Measurements from ENCODE around the gene ABCD3.

Gene ABCD3

DNA sequence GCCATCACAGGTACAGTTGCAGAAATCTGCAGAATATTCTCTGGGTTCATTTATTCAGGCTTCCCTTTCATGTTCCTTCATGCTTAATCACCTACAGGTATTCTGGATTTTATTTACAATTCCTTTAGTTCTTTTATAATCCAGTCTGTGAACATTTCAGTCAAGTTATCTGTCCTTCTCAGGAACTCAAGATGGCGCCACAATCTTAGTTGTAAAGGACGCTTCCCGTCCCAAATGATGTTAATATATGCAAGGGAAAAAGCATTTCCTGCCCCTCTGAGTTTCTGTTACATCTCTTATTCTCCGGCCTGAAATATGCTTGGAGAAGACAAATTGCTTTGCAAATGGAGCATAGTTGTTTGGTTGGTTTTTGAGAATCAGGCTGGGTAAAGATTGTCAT lies 104.1 kb downstream of the ABCD3 start:
- in situ Hi-C loops (cut with MboI; ENCODE audit: low sequenced_read_pairs): loop anchor here (5.0 kb wide), 1 partner anchor 280 kb away; no protein-coding TSS in a partner anchor

DNA sequence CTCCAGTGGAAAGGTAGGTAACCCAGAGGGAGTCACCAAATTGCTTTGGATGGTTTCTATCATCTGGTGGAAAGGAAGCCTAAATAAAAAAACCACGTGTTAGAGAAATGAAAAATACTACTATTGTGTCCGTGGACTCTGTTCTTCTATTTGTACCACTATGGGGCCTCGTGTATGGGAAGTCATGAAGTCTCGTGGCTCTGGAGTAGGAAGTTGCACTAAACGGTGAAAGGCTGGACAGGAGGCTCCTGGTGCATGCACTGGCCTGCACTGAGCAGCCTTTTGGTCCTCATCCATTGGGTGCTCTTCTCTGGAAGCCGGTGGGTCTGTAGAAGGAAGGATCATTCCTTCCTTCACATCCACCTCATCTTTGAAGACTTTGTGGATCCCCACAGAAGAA lies 106.3 kb downstream of the ABCD3 start:
- in situ Hi-C loops (cut with MboI; ENCODE audit: low sequenced_read_pairs): loop anchor here (5.0 kb wide), 1 partner anchor 278 kb away; no protein-coding TSS in a partner anchor

DNA sequence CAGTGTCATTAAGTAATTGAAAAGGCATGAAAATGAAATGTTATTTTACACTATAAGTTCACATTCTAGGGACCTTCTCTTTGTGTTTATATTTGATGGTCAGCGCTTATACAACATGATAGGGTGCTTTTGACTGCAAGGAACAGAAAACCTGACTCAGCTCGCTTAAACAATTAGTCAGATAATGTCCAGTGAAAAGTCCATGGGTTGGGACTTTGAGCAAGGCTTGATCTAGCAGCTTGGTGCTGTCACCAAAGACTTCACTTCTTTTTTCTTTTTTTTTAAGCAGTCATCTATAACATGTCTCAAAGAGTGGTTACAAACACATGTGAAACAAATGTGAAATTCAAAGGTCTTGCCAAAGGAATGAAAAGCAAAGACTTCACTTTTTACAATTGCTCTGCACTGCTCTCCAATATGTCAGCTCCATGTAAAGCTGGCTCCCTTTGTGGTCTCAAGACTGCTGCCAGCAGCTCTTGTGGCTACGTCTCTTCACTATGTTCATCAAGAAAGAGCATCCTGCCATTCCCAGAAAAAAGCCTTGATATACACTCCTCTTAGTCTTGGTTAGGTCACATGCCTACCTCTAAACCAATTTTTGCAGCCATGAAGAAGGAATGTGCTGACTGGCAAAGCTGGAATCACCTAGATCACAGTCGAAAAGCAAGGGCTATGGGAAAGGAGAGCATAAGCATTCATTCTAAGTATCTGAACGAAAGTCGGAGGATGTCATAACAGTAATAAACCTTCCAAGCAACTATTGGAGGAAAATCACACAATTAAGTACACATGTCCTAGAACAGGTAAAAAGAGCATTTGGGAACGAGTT lies 108.2 kb downstream of the ABCD3 start:
- in situ Hi-C loops (cut with MboI; ENCODE audit: low sequenced_read_pairs): no loop called here

DNA sequence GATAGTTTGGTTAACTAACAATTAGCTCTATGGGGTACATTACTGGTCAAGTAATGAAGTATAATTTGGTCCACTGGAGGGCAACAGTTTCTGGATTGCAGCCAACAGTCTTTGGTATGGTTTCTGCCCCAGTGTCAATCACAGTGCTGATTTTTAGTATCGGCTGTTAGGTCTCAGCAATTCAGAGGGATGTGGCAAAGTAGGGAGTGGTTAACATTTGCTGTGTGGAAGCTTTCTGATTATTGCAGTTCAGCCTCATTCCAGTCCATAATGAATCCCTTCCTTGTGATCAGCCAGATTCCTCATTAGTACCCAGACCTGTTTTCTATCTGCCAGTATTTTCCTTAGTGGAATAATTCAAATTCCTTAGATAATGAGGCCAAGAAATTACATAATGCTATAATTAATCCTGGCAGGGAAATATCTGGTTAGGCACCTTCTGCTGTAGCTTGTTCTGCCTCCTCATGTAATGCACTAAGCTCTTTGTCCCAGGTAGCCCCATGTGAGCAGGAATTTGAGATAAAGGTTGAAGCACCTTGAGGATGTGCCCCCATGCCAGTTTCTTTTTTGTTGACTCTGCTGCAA lies 109.3 kb downstream of the ABCD3 start:
- in situ Hi-C loops (cut with MboI; ENCODE audit: low sequenced_read_pairs): no loop called here

DNA sequence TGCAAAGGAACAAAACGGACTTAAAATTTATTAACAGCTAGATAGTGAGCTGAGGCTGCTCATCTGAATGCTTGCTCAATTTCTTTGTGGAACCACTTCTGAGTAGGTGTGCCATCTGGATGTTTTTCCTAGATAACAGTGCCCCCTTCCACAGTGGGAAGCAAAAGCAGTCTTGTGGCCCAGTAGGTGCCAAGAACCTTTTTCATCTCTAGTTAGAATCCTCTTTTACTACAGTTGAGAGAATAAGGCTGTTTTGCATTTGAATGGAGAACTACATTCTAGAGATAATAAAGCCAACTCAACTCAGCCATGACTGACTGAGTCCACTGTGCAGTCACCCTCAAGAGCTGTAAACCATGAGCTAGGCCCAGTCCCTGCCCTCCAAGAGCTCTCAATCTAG lies 110.1 kb downstream of the ABCD3 start:
- in situ Hi-C loops (cut with MboI; ENCODE audit: low sequenced_read_pairs): no loop called here

DNA sequence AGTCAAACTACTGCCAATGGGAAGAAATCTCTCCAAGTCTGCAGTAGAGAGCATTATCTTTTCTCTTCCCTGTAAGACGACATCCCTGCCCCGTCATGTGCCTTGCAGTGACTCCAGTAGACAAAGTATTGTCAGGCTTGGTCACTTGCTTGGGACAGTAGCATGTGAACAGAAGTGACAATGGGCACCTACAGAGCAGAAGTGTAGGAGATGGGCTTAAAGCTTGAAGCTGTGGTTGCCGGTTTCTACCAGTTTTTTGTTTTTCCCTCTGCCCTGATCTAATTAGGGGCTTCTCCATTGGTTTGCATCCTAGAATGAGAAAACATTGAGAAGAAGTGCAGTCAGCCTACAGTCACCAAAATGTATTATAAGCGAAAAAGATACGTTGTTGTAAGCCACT lies 110.6 kb downstream of the ABCD3 start:
- in situ Hi-C loops (cut with MboI; ENCODE audit: low sequenced_read_pairs): no loop called here

DNA sequence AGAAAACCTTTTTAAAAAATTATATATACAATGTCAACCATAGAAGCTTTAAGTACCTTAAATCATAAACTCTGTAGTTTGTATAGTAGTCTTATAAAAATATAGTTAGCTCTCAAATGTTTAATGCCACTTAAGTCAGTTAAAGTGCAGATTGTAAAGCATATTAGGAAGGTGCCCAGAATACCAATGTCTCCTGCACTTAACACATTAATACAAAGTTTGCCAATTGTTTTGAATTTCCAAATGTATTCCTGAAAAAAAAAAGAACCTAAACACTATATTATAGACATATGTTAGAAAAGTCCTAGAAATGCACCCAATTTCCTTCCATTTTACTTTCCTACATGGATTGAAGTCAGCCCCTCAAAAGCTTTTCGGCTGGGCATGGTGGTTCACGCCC lies 111.2 kb downstream of the ABCD3 start:
- in situ Hi-C loops (cut with MboI; ENCODE audit: low sequenced_read_pairs): no loop called here

DNA sequence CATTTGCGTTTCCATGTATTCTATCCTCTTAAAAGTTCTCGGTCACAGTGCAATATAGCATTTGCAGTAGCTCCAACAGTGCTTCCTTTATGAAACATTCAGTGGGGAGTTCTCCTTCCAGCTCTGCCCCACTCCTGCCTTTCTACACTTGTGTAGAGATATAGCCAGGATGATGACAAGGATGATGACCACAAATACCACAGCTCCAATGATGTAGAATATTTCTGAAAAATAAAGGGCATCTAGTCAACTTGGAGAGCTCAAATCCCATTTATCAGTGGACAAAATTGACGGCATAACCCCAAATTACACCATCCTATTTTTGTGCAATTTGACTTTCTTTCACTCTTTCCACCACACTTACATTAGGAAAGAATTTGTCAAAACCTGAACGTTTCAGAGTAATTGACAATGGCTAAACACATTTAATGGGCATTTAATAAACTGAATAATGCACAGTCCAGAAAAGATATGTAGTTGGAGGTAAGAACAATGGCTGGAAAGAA lies 112.2 kb downstream of the ABCD3 start:
- in situ Hi-C loops (cut with MboI; ENCODE audit: low sequenced_read_pairs): no loop called here

DNA sequence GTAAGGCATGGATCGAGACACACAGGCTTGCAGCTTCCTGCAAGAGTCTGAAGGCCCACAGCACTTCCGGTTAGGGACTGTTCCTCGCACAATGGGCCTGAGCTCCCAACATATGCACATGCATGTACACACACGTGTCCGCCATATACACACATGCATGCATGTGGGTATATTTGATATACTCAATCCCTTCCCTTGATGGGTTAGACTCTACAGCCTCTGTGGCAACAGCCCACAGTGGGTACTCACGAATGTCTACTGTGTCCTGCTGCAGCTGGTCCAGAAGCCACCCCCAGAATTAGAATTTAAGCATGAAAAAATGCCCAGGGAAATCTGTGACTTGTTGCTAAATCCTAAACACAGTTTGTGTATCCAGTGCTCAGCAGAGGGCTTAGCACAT lies 113.5 kb downstream of the ABCD3 start:
- in situ Hi-C loops (cut with MboI; ENCODE audit: low sequenced_read_pairs): no loop called here

DNA sequence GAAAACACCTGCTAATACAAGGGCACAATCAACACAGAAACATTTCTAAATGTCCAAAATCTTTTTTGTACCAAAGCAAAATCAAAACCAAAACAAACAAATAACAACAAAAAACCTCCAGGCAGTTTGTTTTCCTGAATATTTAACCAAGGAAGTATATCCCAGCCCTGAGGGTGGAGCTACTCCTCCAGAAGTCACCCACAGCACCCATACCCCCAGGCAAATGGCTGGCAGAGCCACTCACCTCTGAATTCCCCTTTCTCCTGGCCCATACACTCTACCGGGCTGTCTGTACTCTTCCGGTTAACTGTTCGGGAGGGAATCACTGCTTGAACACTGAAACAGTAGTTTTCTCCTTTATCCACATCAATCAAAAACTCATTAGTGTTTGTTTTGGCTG lies 113.9 kb downstream of the ABCD3 start:
- in situ Hi-C loops (cut with MboI; ENCODE audit: low sequenced_read_pairs): no loop called here

DNA sequence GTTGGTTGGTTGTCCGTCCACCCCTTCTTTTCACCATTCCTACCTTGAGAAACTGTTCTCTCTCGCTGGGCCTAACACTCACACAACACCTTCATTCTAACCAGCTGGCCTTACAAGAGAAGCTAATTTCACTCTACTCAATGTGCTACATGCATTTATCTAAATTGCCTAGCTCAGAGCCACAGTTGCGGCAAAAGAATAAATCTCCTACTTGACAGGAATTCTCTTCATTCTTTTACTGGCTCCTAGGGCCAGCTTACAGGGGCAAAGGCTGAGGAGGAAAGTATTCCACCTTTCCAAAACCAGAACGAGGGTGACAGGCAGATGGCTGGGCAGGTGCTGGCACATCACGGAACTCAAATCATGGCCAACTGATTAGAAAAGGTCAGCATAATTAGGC lies 116.9 kb downstream of the ABCD3 start:
- in situ Hi-C loops (cut with MboI; ENCODE audit: low sequenced_read_pairs): no loop called here

DNA sequence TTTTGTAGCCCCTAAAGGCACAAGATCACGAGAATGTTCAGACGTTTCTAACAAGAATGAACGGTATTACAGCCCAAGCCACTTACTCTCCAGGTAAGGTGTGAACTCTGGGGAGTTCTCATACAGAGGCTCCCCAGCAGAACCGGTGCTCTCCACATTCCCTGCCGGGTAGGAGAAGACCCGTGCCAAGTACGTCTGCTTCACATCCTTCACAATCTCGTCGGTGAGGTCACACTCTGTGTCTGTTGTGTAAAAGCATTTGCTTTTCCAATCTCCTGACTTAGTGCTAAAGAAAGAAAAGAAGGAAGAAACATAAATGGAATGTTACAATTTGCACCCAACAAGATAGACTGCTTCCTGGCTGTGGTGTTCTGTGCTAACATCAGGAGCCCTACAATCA lies 117.7 kb downstream of the ABCD3 start:
- in situ Hi-C loops (cut with MboI; ENCODE audit: low sequenced_read_pairs): no loop called here

DNA sequence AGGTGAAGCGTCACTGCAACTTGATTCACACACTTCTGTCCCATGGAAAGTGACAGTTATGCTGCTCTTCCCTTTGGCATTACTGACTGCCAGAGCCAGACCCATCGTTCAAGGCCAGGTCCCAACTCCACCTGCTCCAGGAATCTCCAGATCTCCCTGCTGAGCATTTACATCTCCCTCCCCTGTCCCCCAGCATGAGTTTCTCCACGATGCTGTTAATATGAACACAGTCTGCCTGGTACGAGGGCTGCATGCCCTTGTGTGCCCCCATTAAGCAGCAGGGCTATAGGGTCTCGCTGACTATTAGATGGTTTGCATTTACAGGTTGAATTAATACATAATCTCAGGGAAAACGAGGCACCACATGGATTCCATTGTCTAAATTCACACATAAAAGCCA lies 119.1 kb downstream of the ABCD3 start:
- in situ Hi-C loops (cut with MboI; ENCODE audit: low sequenced_read_pairs): no loop called here

DNA sequence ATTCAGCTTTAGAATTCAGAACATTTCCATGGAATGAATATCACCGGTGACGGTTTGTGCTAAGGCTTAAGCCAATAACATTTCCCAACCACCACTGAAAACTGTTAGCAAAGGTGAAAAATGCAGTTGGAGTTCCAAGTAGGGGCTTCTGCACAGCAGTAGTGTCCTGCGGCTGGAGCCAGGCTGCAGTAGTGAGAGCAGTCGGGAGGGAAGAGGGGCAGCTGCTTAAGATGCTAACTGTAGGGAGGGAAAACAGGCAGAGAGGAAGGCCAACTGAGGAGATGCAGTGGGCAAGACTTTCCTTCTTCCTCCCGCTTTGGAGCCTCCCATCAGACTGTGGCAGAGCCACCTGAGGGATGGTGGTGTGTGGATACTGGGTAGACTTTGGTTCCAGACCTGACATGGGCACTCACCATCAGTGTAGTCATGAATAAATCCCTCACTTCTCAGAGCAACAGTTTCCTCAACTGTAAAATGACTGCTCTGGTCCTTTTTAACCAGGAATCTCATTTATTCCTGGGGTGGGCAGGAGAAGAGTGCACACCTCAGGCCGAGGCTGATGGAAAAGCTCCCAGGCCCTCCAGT lies 120.1 kb downstream of the ABCD3 start:
- in situ Hi-C loops (cut with MboI; ENCODE audit: low sequenced_read_pairs): no loop called here

DNA sequence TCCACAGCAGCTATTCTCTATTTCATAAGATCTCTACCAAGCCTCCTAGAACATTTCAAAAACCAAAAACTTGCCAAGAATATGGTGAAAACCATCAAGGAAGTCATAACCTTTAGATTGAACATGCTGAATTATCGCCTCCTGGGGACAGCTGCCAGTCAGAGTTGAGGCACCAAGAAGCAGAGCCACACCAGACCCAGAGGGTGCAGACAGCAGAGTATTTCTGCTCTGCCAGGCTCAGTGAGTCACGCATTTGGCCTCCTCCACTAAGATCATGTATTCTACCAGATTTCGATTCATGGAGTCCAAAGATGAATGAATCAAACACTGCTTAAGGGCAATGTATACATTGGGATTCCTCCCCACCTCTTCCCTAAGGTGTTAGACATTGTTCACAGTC lies 121.3 kb downstream of the ABCD3 start:
- in situ Hi-C loops (cut with MboI; ENCODE audit: low sequenced_read_pairs): no loop called here

DNA sequence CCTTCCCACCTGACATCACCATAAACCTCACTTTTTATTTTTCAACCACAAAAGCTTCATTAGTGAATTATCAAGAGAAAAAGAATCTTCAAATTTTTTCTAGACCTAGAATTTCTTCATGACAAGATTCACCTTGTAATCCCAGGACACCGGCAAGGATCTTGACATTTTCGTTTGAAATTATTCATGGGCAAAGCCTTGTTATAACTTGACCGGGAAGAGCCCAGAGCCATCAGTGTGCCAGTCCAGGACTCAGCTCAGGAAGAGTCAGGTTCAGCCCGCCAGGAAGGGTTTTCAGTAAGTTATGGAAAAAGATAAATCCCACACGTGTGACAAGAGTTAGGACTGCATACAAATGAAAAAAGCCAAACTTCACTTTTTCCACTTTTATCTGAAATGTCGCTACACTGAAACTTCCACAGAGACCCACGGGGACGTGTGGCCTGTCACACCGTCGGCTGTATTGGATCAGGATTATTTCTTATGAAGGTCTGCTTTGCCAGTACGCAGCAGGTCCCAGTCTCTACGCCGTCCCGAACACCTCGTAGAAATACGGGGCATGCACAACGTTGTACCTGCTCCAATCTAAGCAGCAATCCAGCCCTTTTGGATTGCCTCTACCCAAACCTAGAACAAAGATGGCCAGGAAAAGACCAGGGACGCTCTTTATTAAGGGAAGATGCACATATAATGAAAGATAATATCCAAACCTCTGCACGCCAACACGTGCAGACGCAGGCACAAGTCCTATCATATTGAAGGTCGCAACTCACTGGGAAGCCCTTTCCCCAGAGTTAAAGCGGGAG lies 122.5 kb downstream of the ABCD3 start:
- in situ Hi-C loops (cut with MboI; ENCODE audit: low sequenced_read_pairs): no loop called here

DNA sequence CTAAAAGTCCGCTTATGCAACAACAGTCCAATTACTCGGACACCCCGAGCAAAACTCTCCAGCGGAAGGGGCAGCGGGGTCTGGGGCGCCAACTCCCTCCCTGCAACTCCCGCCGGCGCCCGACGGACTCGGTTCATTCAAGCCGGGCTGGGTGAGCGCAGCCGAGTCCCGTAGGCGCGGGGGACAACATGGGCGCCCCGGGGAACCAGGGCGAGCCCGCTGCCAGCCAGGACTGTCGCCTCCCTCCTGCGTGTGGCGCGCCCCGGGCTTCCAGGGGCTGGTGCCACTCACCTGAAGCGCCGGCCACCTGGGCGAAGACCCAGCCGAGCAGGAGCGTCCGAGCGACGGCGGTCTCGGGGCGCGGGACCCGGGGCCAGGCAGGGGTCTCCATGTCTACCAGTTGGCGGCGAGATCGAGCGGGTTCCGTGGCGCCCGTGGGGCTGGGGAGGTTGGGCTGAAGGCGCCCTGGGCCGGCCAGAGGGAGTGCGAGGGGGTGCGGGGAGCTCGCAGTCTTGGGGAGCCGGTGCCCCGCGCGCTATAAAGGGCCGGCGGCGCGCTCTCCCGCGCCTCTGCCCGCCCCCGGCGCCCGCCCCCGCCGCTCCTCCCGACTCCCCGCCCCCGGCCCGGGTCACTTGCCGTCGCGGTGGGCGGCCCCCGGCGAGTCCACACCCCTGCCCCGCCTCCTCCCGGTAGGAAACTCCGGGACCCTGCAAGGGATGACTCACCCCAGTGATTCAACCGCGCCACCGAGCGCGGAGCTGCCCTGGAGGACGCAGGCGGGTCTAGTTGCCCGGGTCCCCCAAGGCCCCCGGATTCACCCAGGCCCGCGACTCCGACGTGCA lies 123.3 kb downstream of the ABCD3 start, which contains the start of gene F3:
Gene F3, minus strand, starts transcription at position 514 of the 842 bp plus-strand sequence. Its CDS starts 123 bp downstream, at position 391.
- in situ Hi-C loops (cut with MboI; ENCODE audit: low sequenced_read_pairs): no loop called here

DNA sequence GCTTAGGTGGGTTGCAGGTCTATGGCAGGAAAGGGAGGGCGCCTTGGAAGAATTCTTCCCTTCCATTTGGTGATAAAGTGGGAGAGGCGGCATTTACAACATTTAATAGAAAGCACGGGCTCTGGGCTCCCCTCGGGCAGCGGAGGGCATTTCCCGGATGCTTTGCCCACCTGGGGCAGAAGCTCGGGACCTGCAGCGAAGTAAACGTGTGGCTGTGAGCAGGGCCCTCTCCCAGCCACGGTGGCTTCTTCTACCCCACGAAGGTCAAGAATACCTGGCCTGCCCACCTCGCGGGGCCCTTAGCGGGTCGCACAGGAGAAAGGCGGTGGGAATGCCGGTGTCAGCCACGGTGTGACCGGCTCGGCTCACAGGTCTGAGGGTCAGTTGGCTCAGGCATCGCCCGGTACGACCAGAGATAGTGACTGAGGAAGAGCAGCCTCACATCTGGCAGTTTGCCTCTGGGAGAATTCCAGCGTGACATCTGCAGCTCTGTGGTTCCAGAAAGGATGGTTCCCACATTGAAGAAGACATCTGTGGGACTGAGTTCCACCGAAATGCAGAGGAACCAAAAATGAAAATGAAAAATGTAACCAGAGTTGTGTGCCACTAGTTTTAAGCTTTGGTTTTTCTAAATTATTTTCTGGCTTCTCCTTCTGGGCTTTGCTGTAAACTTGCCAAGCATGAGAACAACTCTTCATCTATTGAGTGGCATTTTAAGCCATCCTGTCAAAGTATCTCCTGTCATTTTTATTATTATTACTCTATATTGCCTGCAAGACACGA lies 124.1 kb downstream of the ABCD3 start:
- in situ Hi-C loops (cut with MboI; ENCODE audit: low sequenced_read_pairs): no loop called here

DNA sequence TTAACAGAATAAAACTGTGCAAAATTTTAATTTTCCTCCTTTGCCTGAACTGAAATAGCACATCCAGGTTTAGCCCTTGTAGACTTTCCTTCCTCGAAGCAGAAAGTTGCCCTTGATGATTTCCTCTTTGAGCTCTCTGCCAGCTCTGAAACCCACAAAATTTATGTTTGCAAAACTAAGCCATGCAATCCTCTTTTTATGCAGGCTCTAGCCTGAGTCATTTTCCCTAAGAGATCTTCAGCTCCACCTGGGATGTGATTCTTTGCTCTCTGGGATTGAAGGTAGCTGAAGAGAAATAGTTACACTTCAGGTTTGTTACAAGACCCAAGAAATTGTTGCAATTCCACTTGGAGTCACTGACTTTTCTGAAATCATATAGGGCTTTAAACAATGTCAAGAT lies 124.8 kb downstream of the ABCD3 start:
- in situ Hi-C loops (cut with MboI; ENCODE audit: low sequenced_read_pairs): no loop called here
